ENCODE results near the gene CITED4.

The CITED4 gene

GRCh38 chr1:40851643-40852042 is 10.5 kb downstream of the CITED4 start:
- DNase-seq = no peak

- peak; percentile 27 to 74 for DNase-seq
These were observed 12.2 kb downstream of the CITED4 start for GRCh38 chr1:40849801-40850592.

GRCh38 chr1:40848530-40849189 is 13.5 kb downstream of the CITED4 start:
- DNase-seq = peak; percentile 45 to 64

- no peak for DNase-seq
These were observed 15.0 kb downstream of the CITED4 start for GRCh38 chr1:40847023-40847745.

GRCh38 chr1:40845895-40846294 is 16.3 kb downstream of the CITED4 start:
- DNase-seq = no peak

- no peak for DNase-seq
These were observed 17.0 kb downstream of the CITED4 start for GRCh38 chr1:40844887-40845878.

- no peak for DNase-seq
These were observed 18.1 kb downstream of the CITED4 start for GRCh38 chr1:40844079-40844478.

- DNase-seq = no peak
These were observed 19.5 kb downstream of the CITED4 start for GRCh38 chr1:40842691-40843090.

- DNase-seq = no peak
These were observed 20.0 kb downstream of the CITED4 start for GRCh38 chr1:40842207-40842606.

- no peak for DNase-seq
These were observed 20.6 kb downstream of the CITED4 start for GRCh38 chr1:40841602-40842001.

GRCh38 chr1:40840526-40841323 is 21.4 kb downstream of the CITED4 start:
- DNase-seq = no peak

- no peak for DNase-seq
These were observed 22.2 kb downstream of the CITED4 start for GRCh38 chr1:40839943-40840335.

GRCh38 chr1:40838980-40839942 is 22.9 kb downstream of the CITED4 start:
- no peak for DNase-seq

- DNase-seq = no peak
These were observed 23.9 kb downstream of the CITED4 start for GRCh38 chr1:40838045-40838979.

GRCh38 chr1:40837601-40838000 is 24.6 kb downstream of the CITED4 start:
- no peak for DNase-seq

- DNase-seq = no peak
These were observed 25.9 kb downstream of the CITED4 start for GRCh38 chr1:40836283-40836682.

- DNase-seq = no peak
These were observed 27.1 kb downstream of the CITED4 start for GRCh38 chr1:40834968-40835545.

- DNase-seq = no peak
These were observed 28.2 kb downstream of the CITED4 start for GRCh38 chr1:40833979-40834378.

Measured in inflammatory macrophage treated with lipopolysaccharide for 1 hour (primary cell).